ENCODE results near the gene THBD.

Gene THBD

DNA sequence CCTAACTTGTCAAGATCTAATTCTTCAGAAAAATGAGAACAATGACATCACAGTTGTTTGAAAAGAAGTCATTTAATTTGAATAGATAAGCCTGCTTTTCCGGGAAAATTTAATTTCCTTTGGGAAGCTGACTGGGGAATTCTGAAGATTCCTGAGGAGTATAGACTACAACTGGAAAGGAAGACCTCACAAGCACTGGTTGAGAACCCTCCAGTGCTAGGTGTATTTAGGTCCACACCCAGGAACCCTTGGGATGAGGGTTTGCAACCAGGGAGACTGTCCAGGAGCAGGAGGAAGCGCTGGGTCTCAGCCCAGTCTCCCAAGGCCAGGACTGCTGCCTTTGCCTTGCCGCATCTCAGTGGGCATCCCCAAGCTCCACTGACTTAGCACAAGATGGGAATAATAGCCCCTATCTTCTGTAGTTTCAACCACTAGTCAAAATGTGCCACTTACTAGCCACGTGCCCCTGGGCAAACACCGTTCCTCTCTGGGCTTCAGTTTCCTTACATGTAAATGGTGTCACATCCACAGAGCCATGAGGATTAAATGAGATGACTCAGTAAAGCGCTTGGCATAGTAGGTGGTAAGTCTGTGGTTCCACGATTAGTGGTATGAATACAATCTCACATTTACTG, 43.5 kb upstream of the THBD start:
- no peaks in the 10 kb centered on the region for H4K20me1 ChIP-seq (ENCODE audit: insufficient read depth, low read length)
- TF ChIP-seq, protein P1, sequence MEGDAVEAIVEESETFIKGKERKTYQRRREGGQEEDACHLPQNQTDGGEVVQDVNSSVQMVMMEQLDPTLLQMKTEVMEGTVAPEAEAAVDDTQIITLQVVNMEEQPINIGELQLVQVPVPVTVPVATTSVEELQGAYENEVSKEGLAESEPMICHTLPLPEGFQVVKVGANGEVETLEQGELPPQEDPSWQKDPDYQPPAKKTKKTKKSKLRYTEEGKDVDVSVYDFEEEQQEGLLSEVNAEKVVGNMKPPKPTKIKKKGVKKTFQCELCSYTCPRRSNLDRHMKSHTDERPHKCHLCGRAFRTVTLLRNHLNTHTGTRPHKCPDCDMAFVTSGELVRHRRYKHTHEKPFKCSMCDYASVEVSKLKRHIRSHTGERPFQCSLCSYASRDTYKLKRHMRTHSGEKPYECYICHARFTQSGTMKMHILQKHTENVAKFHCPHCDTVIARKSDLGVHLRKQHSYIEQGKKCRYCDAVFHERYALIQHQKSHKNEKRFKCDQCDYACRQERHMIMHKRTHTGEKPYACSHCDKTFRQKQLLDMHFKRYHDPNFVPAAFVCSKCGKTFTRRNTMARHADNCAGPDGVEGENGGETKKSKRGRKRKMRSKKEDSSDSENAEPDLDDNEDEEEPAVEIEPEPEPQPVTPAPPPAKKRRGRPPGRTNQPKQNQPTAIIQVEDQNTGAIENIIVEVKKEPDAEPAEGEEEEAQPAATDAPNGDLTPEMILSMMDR (IDR thresholded peaks at IDR 0.05; ENCODE audit: low read length): no peak
- no peak for TF ChIP-seq EZH2 (IDR thresholded peaks at IDR 0.05; ENCODE audit: borderline replicate concordance, low read length)
- H3K4me1 ChIP-seq (ENCODE audit: insufficient read depth, low read length, severe bottlenecking): no peaks in the 10 kb centered on the region
- H3K27me3 ChIP-seq (ENCODE audit: insufficient read depth, low read length): peaks cover 2% of the 10 kb centered on the region; the same call in 1 of the 2 replicates
- H3K4me2 ChIP-seq (ENCODE audit: low read length): no peak overlapping the region
- H3K9me2 ChIP-seq (ENCODE audit: low read depth, low read length): no peaks in the 10 kb centered on the region
- no peak overlapping the region for H3K27ac ChIP-seq (ENCODE audit: low read depth, low read length, poor library complexity, severe bottlenecking)
- no peak overlapping the region for H3K4me3 ChIP-seq (ENCODE audit: low read depth, low read length, poor library complexity, severe bottlenecking)
- no peaks in the 10 kb centered on the region for H3K79me2 ChIP-seq (ENCODE audit: insufficient read depth, low read length)
- no peaks in the 10 kb centered on the region for H3K36me3 ChIP-seq (ENCODE audit: insufficient read depth, low read length)
- no peak overlapping the region for H3K9ac ChIP-seq (ENCODE audit: low read length)
- no peaks in the 10 kb centered on the region for H3F3A ChIP-seq (ENCODE audit: insufficient read depth, low read length)
- H3K9me3 ChIP-seq (ENCODE audit: low read length): no peaks in the 10 kb centered on the region
- H2AFZ ChIP-seq (ENCODE audit: low read length): no peak overlapping the region

DNA sequence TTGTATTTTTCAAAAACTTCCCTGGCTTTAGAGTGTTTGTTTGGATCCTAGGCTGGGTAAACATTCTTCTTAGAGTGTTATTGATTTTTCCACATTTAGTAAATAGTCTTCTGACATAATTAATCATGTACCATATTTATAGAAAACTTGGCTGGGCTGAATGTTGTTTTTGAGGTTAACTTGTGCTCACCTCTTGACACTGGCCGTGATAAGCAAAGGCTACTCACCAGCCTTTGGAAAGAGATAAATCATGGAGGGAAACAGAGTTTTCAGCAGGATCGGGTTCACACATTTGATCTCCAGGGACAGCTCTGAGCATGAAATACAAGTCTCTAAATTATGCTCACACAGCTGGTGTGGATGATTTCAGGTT, 42.9 kb upstream of the THBD start:
- Histone ChIP-seq H3K27ac (ENCODE audit: low read depth, low read length, poor library complexity, severe bottlenecking) (no peak overlapping the region), H4K20me1 (ENCODE audit: insufficient read depth, low read length) (no peaks in the 10 kb centered on the region), H2AFZ (ENCODE audit: low read length) (no peak overlapping the region), H3K36me3 (ENCODE audit: insufficient read depth, low read length) (no peaks in the 10 kb centered on the region), H3K9me3 (ENCODE audit: low read length) (no peaks in the 10 kb centered on the region), H3K4me2 (ENCODE audit: low read length) (no peak overlapping the region), H3K9ac (ENCODE audit: low read length) (no peak overlapping the region), H3K9me2 (ENCODE audit: low read depth, low read length) (no peaks in the 10 kb centered on the region), H3F3A (ENCODE audit: insufficient read depth, low read length) (no peaks in the 10 kb centered on the region), H3K4me1 (ENCODE audit: insufficient read depth, low read length, severe bottlenecking) (no peaks in the 10 kb centered on the region), H3K4me3 (ENCODE audit: low read depth, low read length, poor library complexity, severe bottlenecking) (no peak overlapping the region), H3K79me2 (ENCODE audit: insufficient read depth, low read length) (no peaks in the 10 kb centered on the region), H3K27me3 (ENCODE audit: insufficient read depth, low read length) (peaks cover 3% of the 10 kb centered on the region; the same call in 1 of the 2 replicates)
- TF ChIP-seq EZH2 (IDR thresholded peaks at IDR 0.05; ENCODE audit: borderline replicate concordance, low read length): no peak
- TF ChIP-seq, protein P1 (IDR thresholded peaks at IDR 0.05; ENCODE audit: low read length): no peak

DNA sequence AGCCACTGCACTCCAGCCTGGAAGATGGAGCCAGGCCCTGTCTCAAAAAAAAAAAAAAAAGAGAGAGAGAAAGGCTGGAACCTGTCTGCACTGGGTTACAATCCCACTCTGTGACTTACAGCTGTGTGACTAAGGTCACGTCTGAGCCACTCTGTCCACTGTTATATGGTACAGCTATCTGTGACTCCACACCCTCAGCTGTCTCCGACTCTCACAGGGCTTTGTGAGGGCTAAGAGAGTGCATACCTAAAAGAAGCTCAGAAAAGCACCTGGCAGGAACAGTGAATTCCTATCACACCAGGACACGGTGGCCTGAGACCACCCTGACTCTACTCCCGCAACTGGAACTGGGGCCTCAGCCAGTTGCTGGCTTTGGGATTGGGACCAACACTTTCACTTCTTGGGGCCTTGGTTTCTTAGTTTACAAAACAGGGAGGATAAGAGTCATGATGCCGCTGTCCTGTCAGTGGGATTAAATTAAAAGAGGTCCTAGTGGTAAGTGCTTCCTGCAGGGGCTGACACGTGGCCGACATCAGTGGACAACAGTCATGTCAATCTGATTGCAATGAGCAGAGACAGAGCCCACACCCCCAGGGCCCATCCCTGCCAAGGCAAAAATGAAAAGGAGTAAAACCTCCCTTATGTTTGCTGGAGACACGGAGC, 42.4 kb upstream of the THBD start:
- Histone ChIP-seq H3K4me3 (ENCODE audit: low read depth, low read length, poor library complexity, severe bottlenecking) (no peak overlapping the region), H3K4me1 (ENCODE audit: insufficient read depth, low read length, severe bottlenecking) (no peaks in the 10 kb centered on the region), H4K20me1 (ENCODE audit: insufficient read depth, low read length) (no peaks in the 10 kb centered on the region), H3K9ac (ENCODE audit: low read length) (no peak overlapping the region), H3K36me3 (ENCODE audit: insufficient read depth, low read length) (no peaks in the 10 kb centered on the region), H3K9me2 (ENCODE audit: low read depth, low read length) (no peaks in the 10 kb centered on the region), H2AFZ (ENCODE audit: low read length) (no peak overlapping the region), H3K79me2 (ENCODE audit: insufficient read depth, low read length) (no peaks in the 10 kb centered on the region), H3K27me3 (ENCODE audit: insufficient read depth, low read length) (peaks cover 3% of the 10 kb centered on the region; the same call in 1 of the 2 replicates), H3K9me3 (ENCODE audit: low read length) (no peaks in the 10 kb centered on the region), H3K27ac (ENCODE audit: low read depth, low read length, poor library complexity, severe bottlenecking) (no peak overlapping the region), H3K4me2 (ENCODE audit: low read length) (no peak overlapping the region), H3F3A (ENCODE audit: insufficient read depth, low read length) (no peaks in the 10 kb centered on the region)
- TF ChIP-seq, protein P1 (IDR thresholded peaks at IDR 0.05; ENCODE audit: low read length): no peak
- no peak for TF ChIP-seq EZH2 (IDR thresholded peaks at IDR 0.05; ENCODE audit: borderline replicate concordance, low read length)
